ENCODE results near the gene BHLHA15. TPM values are rescaled to one million over a fixed set of nuclear protein-coding genes. Genes with fewer than 3 reads are reported as not detected.
A peak's percentile ranks its signal among the peaks of the same experiment; 100 is the strongest.

Gene BHLHA15
- total RNA-seq, 1 experiment from 2014 or later = 2.8 TPM

- Mint-ChIP-seq H3K36me3 (peaks cover 16% of the 10 kb centered on the region; the same call in 1 of the 2 replicates), H3K27ac (no peak overlapping the region), H3K9me3 (no peaks in the 10 kb centered on the region), H3K4me3 (no peak overlapping the region), H3K4me1 (peaks cover 15% of the 10 kb centered on the region), H3K27me3 (ENCODE audit: low read depth) (no peaks in the 10 kb centered on the region)
- no peak for ATAC-seq
- POLR2A ChIA-PET = no interaction called here
- no peak for DNase-seq (ENCODE audit: low spot score)
- CTCF ChIA-PET = interaction anchor here (1.7 to 4.1 kb wide), 2 partner anchors 10 to 153 kb away, joined by 6 to 19 read pairs; no protein-coding TSS in a partner anchor
- TF ChIP-seq, protein P1, sequence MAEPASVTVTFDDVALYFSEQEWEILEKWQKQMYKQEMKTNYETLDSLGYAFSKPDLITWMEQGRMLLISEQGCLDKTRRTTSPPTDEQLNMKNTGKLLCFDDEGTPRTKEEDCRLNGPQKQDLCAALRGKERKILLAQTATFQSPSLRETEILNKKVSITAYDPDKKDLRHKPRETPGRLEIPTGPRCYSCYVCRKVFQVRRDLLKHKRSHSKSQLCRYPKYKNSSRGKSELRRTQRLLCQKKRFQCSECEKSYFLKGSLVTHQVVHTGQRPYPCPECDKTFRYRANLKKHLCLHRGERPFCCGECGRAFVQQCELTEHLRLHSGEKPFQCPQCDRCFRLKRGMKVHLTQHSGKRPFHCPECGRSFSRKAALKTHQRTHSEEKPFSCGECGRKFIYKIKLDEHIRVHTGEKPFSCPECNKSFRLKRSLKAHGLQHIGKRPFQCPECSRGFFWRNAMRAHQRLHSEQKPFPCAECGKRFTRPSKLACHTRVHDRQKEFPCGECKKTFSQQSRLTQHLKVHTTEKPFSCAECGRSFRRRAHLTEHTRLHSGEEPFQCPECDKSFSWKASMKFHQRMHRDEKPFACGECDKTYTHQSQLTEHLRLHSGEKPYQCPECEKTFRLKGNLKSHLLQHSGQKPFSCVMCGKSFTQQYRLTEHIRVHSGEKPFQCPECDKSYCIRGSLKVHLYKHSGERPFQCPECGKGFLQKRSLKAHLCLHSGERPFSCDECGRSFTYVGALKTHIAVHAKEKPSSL (CRISPR knock-in tag; conservative IDR thresholded peaks at IDR 0.05) = no peak
- TF ChIP-seq PRRX2 (CRISPR knock-in tag; IDR thresholded peaks at IDR 0.05) (no peak), ZNF532 (CRISPR knock-in tag; IDR thresholded peaks at IDR 0.05; ENCODE audit: borderline replicate concordance) (no peak), STAT6 (CRISPR knock-in tag; conservative IDR thresholded peaks at IDR 0.05; ENCODE audit: low read depth) (no peak), SP1 (CRISPR knock-in tag; conservative IDR thresholded peaks at IDR 0.05) (no peak), SMAD3 (CRISPR knock-in tag; IDR thresholded peaks at IDR 0.05; ENCODE audit: borderline replicate concordance) (no peak)
Measured at GRCh38 chr7:98175260-98175940, 35.8 kb upstream of the BHLHA15 start.

- H3K27ac Mint-ChIP-seq = 0 out of 2 replicates have a peak overlapping the region, but pooled peaks have one; percentile 15
- H3K4me3 Mint-ChIP-seq = no peak overlapping the region
- ATAC-seq (no peak), DNase-seq (ENCODE audit: low spot score) (no peak)
- H3K4me1 Mint-ChIP-seq = peaks cover 24% of the 10 kb centered on the region
- no peaks in the 10 kb centered on the region for H3K9me3 Mint-ChIP-seq
- POLR2A ChIA-PET = no interaction called here
- H3K27me3 Mint-ChIP-seq (ENCODE audit: low read depth) = no peaks in the 10 kb centered on the region
- TF ChIP-seq GABPB1 (CRISPR knock-in tag; IDR thresholded peaks at IDR 0.05) (no peak), NFE2L1 (CRISPR knock-in tag; IDR thresholded peaks at IDR 0.05) (no peak), ZNF317 (CRISPR knock-in tag; IDR thresholded peaks at IDR 0.05; ENCODE audit: borderline replicate concordance, low read depth) (no peak), NR2C2 (CRISPR knock-in tag; IDR thresholded peaks at IDR 0.05) (no peak), SOX15 (CRISPR knock-in tag; IDR thresholded peaks at IDR 0.05) (no peak), ARID4B (CRISPR knock-in tag; IDR thresholded peaks at IDR 0.05; ENCODE audit: borderline replicate concordance) (no peak), CREM (CRISPR knock-in tag; IDR thresholded peaks at IDR 0.05) (no peak), JUN (CRISPR knock-in tag; IDR thresholded peaks at IDR 0.05) (no peak), NR3C1 (CRISPR knock-in tag; conservative IDR thresholded peaks at IDR 0.05; ENCODE audit: low read depth) (no peak), ATF6 (CRISPR knock-in tag; IDR thresholded peaks at IDR 0.05) (no peak), SMAD4 (CRISPR knock-in tag; IDR thresholded peaks at IDR 0.05) (no peak)
- CTCF ChIA-PET = interaction anchor here (0.8 to 4.1 kb wide), 4 partner anchors 9 to 164 kb away, joined by 3 to 19 read pairs (median 8); no protein-coding TSS in a partner anchor
- peaks cover 13% of the 10 kb centered on the region for H3K36me3 Mint-ChIP-seq
Measured at GRCh38 chr7:98177553-98177952, 33.7 kb upstream of the BHLHA15 start.

Measured in WTC11 (cell line).